Measurements from ENCODE around the gene ZNF658.
"Not testable (repeated sequence)": the region's sequence is repeated elsewhere in the genome, so short reads cannot be mapped to it uniquely, and the experiment has no call there.

DNA sequence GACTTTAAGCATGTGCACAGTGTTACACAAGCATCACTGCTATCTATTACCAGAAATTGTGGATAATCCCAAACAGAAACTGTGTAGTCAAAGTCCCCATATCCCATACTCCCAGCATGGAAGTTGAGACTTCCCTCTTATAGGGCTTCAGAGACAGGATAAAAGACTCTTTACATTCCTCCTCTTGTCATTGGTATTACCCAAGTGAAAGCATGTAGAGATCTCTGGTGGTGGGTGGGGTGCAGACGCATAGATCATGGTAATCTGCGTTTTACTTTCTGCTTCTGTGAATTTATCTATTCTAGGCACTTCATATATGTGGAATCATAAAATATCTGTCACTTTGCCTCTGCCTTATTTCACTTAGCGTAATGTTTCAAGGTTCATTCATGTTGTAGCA, 18.7 kb upstream of the ZNF658 start:
- not testable (repeated sequence) for TF ChIP-seq CTCF (conservative IDR thresholded peaks at IDR 0.05; ENCODE audit: low read length); EZH2phosphoT487 (IDR thresholded peaks at IDR 0.05; ENCODE audit: borderline replicate concordance)
